HG02870 (cell line): ENCODE data around the gene PLPP4.

Experiments used
- ATAC-seq: cut with Tn5 transposase; IDR thresholded peaks from one replicate; pipeline ENCODE4 v1.9.1; 2021; ENCODE audit warnings: mild to moderate bottlenecking, moderate library complexity; ENCODE audit not compliant: unreplicated experiment

The PLPP4 gene

DNA sequence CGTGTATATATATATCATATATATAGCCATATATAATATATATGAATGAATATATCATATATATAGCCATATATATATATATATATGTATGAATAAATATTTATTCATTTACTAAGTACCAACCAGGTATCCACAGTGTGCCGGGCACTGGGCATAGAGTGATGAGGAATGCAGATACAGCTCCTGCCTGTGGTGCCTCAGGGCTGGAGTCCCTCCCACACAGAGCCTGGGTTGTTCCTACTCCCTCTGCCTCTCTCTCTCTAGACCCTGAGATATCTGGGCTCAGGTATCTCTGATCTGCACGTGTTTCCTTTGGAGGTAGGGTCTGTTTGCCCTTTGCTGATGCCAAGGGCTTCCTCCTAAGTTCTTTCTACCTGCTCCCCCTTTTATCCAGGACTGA, 1.4 kb upstream of the PLPP4 start:
- ATAC-seq, result no peak

DNA sequence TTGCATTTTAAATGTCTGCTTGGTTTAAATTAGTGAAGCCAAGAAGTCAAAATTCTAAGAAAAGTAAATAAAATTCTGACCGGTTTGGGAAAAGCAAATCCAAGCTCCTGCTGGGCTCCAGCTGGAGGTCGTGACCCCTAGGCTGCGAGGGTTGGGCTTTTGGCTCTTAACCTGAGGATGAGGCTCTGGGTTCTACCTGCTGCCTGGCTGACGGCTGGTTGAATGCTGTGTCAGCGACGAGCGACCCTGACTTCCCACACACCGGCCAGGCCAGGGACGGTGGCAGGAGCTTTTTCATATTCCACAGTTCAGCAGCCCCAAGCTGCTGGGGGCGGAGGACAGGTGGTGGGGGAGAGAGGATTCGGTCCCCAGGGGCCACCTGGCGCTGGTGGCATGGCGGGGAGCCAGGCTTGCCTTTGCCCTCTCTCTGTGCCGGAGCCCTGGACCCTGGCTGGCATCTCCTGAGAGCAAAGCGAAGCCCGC, 843 bp upstream of the PLPP4 start:
- no peak for ATAC-seq

DNA sequence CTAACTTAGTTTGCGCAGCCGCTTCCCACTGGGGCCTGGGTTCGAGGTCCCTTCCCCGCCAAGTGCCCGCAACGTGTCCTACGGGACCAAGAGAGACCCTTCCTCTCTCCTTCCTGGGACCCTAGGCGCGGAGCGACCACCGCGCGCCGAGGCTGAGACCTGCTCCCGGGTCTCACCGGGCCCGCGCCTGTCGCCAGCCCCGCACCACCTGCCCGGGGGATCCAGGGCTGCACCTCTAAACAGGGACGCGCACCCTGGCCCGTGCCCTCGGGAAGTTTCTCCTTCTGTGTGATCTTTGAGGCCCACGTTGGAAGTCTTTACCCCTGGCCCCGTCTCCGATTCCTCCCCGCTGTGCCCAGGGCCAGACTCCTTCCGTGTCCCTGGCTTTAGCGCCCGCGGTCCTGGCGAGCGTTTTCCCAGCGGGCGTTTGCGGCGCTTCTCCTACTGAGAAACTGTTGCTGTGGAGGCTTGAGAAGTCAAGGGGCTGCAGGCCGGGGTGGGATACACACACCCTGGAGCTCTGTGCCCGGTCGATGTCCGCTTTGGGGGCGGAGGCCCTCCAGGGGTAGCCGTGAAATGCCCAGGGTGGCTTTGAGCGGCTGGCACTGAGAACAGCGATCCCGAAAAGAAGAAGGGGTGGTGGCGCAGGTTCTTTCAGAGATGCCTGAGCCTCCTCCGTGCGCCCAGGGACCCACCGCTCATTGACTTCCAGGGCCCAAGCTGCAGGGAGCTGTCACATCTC, 575 bp downstream of the PLPP4 start:
- ATAC-seq, result no peak

DNA sequence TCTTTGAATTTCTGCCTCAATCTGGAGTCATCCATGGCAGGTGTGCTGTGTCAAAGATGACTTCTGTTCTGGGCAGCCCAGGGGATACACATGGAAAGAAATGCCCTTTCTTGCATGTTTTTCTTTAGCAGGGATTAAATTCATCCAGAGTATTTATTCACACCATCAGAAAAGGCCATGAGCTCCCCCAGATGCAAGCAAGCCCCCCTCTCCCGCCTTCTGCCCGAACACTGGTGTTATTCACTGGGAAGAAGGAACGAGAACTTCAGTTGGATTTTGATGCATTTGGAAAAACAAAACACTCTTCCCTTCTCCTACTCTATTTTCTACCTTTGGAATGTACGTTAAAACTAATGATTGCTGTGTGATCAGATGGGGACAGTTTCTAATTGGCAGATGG, 1.4 kb downstream of the PLPP4 start:
- no peak for ATAC-seq

DNA sequence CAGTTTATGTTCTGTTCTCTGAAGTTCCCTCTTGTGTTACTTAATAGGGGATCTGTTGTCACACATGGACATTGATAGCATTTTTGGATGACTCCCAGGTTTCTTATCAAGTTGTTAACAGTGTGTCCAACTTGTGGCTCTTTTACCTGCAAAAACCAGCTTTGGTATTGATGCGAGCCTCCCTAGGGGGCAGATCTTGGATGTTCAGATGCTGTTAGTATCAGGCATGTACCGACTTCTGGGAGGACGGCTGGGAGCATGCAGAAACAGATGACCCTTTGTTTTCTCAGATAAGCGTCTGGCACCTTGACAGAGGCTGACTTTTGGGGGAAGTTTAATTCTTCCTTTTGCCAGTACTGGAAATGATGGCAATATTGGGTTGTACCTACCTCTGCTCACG, 2.2 kb downstream of the PLPP4 start:
- ATAC-seq, result no peak

DNA sequence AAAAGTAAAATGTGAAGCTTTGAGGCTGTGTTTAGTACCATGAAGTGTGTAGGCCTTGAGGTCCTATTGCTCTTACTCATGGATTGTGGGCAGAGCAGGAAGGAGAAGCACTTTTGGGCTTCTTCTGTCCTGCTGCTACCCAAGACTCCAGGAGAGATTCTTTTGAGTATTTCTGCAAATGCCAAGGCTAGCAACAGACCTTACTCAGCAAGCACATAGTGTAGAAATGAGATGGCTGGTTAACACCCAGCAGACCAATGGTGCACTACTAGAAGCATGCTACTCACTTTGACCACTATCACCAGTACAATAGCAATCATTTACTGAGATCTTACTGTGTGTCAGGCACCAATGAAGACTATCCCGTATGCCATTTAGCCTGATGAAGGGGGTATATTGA, 3.2 kb downstream of the PLPP4 start:
- ATAC-seq, result no peak

DNA sequence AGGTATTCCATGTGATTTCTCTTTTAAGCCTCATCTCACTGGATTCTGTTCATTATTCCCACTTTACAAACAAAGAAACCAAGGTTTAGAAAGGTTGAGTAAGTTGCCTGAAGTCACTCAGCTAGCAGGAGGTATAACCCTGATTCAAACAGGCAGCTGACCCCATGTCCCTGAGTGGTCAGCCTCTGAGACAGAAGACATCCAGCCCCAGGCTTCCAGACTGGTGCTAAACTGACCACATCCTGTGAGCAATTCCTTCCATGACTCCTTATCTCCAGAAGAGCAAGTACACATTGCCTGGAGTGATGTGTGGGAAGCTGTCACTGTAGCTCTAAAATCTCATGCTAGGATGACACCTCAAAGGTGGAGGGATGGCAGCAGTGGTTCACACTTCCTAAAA, 3.7 kb downstream of the PLPP4 start:
- ATAC-seq, result no peak

DNA sequence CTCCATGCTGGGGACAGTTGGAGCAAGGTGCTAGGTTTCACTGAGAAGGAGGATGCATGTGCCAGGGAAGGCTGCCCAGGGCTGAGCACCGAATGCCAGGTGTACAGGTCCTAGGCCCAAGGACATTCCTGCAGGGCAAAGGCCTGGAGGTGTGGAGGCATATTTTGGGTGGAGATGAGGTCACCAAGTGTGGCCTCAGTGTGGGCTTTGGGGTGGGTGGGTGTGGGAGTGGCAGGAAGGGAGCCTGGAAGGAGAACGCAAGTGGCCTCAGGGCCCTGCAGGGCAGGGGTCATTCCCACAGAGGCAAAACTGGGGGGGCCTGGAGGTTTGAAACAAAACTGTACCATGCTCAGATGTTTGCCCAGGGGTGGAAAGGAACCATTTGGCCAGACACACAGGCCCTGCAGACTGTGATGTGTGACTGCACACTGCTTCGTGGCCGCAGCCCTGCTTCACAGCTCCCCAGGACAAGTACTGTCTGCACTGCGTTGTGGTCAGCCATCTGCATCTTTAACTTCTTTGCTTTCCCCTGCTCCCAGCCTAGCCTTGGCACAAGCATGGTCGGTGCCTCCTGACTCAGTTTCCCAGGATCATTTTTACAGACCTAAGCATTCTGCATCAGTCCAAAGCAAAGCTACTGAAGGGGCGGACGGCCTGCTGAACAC, 5.1 kb downstream of the PLPP4 start:
- no peak for ATAC-seq

DNA sequence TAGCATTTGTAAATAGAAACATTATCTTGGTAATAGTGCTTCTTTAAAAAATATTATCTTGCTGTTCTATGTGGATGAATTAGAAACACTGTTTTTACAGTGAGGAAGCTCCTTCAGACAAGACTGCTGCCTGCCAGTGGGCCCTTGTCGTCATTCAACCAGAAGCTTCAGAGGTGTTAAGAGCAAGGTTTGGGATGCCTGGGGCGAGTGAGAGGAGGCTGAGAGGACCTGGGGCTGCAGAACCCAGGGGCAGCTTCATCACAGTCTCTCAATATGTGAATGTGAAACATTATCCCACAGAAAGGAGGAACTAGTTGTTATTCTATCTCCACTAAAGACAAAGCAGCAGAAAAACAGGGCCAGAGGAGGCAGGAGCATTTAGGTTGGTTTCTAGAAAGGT, 8.1 kb downstream of the PLPP4 start:
- ATAC-seq, result no peak

DNA sequence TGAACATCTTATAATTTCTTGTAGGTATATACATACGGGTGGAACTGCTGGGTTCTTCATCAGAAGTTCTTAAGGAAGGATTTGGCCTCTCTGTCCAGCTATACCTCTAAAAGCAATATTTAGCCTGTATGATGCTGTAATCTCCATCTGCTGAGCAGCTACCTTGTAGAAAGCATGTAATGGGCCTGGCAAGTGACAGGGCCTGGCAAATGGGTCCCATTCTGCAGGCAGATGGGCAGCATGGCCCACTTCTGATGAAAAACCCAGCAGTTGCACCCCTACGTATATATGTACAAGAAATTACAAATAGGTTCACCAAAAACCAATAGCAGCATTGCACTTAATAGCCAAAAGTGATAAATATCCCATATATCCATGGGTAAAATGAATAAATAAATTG, 9.0 kb downstream of the PLPP4 start:
- ATAC-seq, result no peak

DNA sequence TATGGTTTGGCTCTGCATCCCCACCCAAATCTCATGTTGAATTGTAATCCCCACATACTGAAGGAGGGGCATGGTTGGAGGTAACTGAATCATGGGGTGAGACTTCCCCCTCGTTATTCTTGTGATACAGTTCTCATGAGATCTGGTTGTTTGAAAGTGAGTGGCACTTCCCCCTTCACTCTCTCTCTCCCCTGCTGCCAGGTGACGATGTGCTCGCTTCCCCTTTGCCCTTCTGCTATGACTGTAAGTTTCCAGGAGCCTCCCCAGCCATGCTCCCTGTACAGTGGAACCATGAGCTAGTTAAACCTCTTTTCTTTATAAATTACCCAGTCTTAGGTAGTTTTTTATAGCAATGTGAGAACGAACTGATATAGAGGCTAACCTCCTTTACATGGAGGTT, 16.6 kb downstream of the PLPP4 start:
- peak; percentile 61 for ATAC-seq

DNA sequence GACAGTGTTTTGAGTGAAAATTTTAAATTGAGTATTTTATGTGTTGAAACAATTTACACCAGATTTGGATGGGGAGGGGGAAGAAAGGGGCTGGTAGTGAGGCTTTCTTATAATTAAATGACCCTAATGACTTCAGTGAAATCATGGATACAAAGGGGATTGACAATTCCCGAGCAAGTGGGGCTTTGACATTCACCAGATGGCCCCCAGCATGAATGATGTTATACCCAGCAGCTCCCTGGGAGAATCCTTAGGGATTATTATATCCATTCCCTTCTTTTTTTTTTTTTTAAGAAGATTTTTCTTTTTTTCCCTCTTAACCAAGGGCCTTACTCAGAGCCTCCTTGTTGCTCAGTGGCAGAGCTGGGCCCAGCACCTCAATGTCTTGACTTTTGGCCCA, 17.9 kb downstream of the PLPP4 start:
- ATAC-seq, result no peak

DNA sequence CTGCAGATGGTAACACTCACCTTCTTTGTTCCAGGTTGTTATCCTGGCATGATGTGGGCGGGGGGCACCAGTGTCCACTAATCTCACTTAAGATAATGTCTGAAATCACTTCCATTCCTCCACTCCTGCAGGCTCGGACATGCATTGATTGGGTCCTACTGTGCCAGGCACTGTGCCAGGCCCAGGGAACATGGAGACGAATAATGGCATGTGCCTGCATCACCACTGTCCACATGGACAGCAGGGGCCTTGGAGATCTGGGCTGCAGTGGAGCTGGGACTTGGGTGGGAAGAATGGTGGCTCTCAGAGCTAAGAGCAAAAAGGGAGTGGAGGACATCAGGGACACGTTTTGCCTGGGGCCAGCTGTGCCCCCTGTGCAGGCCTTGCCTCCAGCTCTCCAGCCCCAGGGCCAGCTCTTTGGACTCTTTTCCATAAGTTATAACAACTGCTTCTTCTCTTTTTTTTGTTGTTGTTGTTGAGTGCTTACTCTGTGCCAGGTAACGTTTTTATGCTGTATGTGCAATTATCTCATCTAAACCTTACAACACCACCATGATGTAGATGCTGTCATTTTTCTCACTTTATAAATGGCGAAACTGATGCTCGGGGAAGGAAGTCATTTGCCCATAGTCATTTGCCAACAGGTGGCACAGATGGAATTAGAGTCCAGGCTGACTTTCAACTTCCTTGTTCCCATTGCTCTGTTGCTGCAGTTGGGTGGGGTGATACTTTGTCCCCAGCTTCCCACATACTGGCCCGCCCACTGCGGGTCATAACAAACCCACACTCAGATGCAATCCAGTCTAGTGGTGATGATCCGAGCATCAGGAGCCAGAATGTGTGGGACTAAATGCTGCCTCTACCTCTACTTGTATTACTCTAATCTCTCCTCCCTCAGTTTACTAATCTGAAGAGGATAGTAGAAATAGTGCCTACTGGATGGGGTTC, 19.1 kb downstream of the PLPP4 start:
- no peak for ATAC-seq

DNA sequence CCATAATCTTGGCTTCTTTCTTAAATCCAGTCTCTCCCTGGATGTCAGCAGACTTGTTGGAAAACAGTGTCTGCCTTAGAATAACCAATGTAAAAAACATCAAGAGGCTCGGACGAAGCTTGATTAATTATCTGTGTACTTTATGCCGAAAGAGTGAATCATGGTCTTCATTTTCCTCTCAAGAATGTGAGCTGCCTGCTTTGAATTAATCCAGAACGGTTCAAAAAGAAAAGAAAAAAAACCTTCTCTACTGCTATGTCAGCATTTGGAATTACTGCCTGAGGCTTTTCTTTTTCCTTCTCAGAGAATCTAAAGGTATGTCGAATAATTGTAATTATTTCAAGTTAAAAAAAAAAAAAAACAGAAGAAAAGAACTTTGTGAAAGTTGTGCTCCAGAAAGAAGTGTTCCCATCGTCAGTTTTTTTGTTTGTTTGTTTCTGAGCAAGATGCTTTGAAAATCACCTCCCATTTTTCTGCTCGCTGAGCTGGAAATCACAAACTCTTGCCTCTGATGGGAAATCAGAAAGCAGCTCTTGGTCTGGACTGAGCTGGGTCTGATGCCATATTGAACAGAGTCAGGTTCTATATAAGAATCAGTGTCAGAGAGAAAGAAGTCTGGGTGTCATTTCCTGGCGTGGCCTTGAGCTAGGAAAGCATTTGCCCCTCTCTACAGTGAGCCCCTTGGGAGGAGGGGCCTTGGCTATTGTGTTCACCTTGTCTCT, 20.2 kb downstream of the PLPP4 start:
- no peak for ATAC-seq

DNA sequence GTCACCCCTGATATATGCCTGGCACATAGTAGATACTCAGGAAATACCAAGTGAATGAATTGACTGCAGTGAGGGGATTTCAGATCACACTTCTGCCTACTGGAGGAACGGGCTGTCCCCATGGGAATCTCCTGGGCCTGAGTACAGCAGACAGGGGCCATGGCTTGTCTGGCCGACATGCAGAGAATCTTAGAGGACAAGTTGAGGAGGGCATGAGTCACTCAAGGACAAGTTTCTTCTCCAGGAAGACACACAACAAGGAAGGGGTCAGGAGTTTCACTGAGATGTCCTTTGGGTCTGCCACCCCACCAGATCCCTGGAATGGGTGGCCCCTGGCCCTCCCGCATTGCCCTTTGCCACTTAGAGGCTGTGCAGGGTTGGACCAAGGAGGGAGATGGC, 20.7 kb downstream of the PLPP4 start:
- no peak for ATAC-seq

DNA sequence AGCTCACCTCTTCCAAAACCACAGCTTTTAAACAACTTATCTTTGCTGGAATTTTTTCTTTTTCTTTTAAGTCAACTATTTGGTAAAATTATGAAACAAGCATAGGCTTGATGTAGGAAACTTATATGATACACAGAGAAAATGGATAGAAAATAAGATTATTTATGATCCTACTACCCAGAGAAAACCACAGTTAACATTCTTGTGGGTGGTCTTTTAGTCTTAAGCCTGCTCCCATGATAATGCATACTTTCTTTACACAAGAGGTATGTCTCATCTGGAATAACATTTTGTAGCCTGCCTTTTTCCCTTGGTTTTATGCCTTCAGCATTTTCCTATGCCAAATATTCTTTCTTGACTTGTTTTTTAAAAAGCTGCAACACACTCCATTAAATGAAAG, 21.4 kb downstream of the PLPP4 start:
- no peak for ATAC-seq

DNA sequence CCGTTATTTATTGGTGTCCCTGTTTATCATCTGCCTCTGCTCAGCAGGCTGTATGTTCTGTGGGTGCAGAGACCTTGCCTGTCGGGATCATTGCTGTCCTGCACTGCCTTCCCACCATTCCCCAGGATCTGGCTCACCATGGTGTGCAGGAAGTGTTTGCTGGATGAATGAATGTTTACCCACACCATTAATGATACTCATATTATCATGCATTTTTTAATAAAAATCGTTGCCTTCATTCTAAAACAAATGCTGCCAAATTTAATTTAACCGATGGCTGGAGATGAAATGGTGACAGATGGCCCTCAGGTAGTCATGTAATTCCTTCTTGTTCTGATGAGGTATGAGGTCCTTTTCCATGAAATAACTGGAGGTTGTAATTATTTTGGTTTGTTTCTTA, 22.5 kb downstream of the PLPP4 start:
- ATAC-seq, result no peak

DNA sequence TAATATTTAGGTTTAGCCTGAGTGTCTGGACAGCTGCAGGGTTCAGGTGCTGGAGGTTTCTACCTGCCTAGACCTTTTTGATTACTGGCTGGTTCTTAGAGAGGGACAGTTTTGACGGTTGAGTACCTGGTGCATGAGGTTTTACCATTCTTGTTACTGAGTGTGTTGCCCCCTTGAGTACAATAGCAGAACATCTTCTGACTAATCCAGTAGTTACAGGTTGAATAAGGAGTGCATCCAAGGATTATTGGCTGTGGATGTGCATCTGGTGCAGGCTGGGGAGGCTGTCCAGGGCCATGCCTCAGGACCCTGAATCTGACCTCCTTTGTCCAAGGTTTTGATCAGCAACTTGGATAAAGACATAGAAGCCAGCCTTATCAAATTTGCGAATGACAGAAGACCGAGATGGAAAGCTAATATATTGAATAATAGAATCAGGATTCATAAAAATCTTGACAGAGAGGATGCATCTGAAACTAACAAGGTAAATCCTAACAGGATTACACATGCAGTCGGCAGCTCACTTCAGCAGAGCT, 23.1 kb downstream of the PLPP4 start:
- no peak for ATAC-seq

DNA sequence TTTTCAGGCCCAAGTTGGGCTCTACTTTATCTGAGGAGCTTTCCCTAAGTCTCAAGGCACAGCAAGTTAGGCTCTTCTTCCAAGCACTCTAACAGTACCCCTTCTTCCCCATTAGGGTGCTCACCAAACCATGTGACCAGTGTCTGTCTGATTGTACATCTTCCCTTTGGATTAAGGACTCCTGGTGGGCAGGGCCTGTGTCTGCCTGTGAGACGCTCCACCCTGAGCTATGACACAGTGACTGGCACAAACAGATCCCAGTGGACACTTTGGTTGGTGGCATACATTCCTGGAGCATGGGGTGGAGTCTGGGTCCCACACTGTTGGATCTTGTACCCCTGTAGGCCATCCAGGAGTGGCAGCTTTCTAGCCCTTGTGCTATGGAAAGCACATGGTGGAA, 23.8 kb downstream of the PLPP4 start:
- ATAC-seq, result no peak

DNA sequence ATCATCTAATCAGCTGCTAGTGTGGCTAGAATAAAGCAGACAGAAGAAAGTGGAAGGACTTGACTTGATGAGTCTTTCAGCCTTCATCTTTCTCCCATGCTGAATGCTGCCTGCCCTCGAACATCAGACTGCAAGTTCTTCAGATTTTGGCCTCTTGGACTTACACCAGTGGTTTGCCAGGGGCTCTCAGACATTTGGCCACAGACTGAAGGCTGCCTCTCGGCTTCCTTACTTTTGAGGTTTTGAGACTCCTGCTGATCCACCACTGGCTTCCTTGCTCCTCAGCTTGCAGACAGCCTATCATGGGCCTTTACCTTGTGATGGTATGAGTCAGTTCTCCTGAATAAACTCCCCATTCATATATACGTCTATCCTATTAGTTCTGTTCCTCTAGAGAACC, 26.0 kb downstream of the PLPP4 start:
- no peak for ATAC-seq
